OCI-LY3 (cell line): Measurements from ENCODE around the gene IPCEF1.

ENCODE experiments used
- EZH2phosphoT487 ChIP-seq: fragments of 200-600 bp; shearing (Covaris generic); IDR thresholded peaks from 2 replicates; pipeline ENCODE4 v1.6.1; 2018; ENCODE audit warnings: antibody characterized with exemption, mixed run types, low read depth
- TF ChIP-seq, protein P1 (sequence below): fragments of 200-600, 300-600 bp; sonication (generic); IDR thresholded peaks from 2 replicates; pipeline ENCODE4 v1.5.1; 2014; ENCODE audit warnings: antibody characterized with exemption, low read length, low read depth

DNA sequence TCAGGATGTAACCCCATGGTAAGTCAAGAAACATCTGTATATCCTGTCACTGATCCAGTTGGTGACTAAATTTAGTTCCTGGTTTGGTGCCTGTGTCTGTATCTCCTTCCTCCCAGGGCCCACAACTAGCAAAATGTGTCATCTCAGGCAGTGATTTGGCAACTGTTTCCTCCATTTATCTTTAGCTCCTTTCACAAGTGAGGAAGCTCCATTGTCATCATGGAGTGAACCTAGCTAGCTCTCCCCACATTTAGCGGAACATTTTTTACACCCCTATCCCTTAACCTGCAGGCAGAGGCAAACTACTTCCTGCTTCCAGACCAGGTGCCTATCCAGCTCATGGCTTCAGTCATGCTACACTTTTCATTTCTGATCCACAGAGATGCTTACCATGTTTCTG lies 99.5 kb downstream of the IPCEF1 start:
- TF ChIP-seq, protein P1, sequence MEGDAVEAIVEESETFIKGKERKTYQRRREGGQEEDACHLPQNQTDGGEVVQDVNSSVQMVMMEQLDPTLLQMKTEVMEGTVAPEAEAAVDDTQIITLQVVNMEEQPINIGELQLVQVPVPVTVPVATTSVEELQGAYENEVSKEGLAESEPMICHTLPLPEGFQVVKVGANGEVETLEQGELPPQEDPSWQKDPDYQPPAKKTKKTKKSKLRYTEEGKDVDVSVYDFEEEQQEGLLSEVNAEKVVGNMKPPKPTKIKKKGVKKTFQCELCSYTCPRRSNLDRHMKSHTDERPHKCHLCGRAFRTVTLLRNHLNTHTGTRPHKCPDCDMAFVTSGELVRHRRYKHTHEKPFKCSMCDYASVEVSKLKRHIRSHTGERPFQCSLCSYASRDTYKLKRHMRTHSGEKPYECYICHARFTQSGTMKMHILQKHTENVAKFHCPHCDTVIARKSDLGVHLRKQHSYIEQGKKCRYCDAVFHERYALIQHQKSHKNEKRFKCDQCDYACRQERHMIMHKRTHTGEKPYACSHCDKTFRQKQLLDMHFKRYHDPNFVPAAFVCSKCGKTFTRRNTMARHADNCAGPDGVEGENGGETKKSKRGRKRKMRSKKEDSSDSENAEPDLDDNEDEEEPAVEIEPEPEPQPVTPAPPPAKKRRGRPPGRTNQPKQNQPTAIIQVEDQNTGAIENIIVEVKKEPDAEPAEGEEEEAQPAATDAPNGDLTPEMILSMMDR, result no peak
- no peak for TF ChIP-seq EZH2phosphoT487
